NCI-H446 (cell line): ENCODE data around the gene KCNQ1.

Experiments
- DNase-seq, 2 experiments: peaks; one replicate each; lab custom pipeline; 2025; lab: John Stamatoyannopoulos, UW

KCNQ1 gene

GRCh38 chr11:2577991-2578928 lies 133.5 kb downstream of the KCNQ1 start:
- DNase-seq = no peak

DNA sequence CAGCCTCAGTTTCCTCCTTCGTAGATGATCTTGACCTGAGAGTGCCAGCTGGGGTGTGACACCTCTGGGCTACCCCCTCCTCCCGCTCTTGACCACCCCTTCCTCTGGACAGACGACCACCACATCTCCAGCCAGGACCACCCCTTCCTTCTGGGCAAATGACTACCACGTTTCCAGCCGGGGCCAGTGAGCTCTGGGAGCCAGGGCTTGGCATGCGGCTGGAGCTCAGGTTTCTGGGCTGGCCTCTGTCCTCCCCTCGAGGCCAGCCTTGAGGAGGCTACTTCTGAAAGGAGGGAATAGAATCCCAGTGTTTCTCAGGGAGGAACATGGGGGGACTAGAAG lies 134.1 kb downstream of the KCNQ1 start:
- no peak for DNase-seq

- DNase-seq = no peak
Measured at GRCh38 chr11:2579315-2580060, 134.7 kb downstream of the KCNQ1 start.

DNA sequence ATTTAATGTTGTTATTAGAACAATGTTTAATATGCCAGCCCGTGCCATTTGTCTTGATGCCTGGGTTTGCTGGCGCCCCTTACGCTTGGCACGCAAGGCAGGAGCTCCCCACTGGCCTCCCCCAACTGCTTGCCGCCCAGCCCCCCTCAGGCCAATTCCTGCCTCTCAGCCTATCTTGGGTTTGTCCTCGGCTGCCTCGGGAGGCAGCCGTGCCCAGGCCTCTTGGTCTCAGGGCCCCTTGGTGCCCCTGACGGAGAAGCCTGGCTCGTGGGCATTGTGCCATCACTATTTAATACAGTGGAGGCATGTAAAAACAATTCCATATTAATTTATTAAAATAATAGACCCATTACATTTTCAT lies 135.2 kb downstream of the KCNQ1 start:
- DNase-seq = no peak

DNA sequence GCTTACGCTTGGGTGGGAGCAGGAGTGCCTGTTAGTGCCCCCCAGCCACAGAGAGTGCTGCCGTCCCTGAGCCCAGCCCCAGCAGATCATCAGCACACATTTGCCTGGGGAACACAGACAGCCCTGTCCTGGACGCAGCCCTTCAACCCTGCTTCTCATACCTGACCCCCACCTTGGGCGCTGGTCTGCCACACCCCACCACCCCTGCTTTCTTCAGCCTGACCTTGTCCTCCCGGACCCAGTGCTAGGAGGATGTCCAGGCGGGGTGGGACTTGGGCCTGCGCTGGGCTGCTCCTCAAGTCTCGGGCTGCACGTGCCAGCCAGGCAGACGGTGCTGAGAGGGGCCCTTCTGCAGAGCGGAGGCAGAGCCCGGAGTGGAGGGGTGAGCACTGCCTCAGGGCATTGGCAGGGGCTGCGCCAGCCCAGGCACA lies 135.8 kb downstream of the KCNQ1 start:
- no peak for DNase-seq

- no peak for DNase-seq
Measured at GRCh38 chr11:2581151-2581930, 136.5 kb downstream of the KCNQ1 start.

DNA sequence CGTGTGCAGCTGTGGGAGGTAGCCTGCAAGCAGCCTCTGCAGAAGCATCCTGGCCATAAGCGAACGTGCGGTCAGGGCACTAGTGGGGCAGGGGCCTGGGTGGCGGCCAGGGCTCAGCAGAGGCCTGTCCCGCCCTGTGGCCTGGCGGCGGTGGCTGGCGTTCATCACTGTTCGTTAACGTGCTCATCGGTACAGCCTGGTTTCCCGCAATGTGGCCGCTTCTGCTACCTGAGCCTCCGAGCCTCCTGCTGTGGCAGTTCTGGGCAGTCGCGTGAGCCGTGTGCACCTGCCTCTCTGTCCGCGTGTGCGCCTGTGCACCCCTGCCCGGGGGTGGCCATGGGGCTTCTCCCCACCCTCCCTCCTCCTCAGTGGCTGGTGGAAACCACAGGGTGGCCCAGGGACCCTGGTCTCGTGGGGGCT lies 137.1 kb downstream of the KCNQ1 start:
- DNase-seq = no peak

DNA sequence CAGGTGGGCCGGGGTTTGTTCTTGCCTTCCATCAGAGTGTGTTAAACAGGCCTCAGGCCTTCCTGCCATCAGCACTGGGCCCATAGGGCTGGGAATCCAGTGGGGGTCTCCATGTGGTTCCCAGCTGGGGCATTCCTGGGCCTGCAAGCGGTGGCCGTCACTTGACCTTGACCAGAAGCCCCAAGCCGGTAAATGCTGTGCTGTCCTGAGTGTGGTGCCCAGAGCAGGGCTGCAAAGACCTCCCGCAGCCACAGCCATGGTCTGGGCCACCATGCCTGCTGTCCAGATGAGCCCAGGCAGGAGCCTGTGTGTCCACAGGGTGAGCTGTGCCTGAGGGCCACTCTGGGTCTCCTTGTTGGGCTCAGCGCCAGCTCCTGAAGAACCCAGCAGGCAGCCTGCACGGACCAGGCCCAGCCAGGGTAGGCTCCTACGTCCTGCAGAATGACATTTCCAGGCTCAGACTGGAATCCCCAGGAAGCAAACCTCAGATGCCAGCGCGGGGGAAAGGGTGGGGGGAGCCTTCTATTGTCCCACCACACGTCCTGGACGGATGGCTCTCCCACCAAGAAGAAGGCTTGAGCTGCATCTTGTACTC lies 137.6 kb downstream of the KCNQ1 start:
- DNase-seq = no peak

DNA sequence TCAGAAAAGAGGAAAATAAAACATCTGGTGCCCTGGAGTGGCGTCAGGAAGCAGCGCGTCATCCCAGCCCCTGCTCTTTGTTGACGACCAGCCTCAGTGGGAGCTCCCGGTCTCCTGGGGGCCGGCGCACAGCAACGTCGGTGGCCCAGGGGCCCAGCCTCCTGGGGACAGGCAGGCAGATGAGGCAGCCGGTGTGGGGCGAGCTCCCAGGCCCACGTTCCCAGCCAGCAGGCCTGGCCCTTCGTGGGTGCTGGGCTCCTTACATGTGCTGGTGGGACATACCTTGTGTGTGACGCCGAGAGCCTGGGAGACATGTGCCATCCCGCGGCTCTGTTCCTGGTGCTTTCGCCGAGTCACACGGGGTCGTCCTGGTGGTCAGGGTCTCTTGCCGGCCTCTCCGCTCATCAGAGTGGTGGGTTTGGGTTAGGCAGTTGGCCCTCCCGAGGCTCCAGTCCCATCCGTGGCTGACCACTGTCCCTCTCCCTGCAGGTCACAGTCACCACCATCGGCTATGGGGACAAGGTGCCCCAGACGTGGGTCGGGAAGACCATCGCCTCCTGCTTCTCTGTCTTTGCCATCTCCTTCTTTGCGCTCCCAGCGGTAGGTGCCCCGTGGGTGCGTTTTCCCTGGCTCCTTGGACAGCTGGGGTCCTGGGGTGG lies 138.3 kb downstream of the KCNQ1 start:
- DNase-seq = no peak

GRCh38 chr11:2583605-2583958 lies 138.8 kb downstream of the KCNQ1 start:
- no peak for DNase-seq

DNA sequence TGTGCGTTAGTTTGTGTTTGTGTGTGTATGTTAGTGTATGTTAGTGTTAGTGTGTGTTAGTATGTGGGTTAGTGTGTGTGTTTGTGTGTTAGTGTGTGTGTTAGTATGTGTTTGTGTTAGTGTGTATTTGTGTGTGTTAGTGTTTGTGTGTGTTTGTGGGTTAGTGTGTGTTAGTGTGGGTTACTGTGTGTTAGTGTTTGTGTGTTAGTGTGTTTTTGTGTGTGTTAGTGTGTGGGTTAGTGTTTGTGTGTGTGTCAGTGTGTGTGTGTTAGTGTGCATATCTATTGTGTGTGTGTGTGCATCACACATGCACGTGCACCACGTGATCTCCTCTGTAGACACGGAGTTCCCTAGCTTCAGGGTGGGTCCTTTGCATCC lies 139.6 kb downstream of the KCNQ1 start:
- DNase-seq = no peak

DNA sequence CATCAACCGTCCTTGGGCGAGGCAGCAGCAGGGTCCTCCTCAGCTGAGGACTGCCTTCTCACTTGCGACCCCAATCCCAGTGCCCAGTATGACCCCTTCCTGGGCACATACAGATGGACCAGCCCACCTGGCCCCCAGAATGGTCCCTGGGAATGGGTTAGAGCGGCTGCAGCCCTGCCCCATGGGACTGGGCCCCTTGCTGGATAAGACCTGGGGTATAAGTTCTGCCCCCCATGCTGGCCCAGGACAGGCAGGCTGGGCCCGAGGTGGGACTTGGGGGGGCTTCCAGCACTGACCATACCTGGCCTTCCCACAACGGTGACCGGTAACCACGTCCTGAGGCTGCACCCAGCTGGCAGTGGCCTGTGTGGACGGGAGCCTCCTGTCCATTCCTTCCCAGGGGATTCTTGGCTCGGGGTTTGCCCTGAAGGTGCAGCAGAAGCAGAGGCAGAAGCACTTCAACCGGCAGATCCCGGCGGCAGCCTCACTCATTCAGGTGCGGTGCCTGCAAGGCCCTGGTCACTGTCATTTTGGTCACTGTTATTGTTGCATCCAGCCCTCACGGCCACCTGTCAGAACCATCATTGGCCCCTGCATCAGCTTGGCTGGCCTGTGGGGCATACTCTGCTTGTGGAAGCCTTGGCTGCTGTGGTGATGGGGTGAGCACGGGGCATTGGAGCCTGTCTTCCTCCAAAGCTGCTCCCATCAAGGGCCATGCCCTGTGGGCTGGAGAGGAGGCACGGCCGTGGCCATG lies 140.2 kb downstream of the KCNQ1 start:
- DNase-seq = no peak

GRCh38 chr11:2585566-2586086 lies 140.8 kb downstream of the KCNQ1 start:
- no peak for DNase-seq

- DNase-seq = no peak
Measured at GRCh38 chr11:2586087-2586792, 141.4 kb downstream of the KCNQ1 start.

- DNase-seq = no peak
Measured at GRCh38 chr11:2586793-2587131, 142.0 kb downstream of the KCNQ1 start.

- DNase-seq = no peak
Measured at GRCh38 chr11:2587132-2587930, 142.5 kb downstream of the KCNQ1 start.

DNA sequence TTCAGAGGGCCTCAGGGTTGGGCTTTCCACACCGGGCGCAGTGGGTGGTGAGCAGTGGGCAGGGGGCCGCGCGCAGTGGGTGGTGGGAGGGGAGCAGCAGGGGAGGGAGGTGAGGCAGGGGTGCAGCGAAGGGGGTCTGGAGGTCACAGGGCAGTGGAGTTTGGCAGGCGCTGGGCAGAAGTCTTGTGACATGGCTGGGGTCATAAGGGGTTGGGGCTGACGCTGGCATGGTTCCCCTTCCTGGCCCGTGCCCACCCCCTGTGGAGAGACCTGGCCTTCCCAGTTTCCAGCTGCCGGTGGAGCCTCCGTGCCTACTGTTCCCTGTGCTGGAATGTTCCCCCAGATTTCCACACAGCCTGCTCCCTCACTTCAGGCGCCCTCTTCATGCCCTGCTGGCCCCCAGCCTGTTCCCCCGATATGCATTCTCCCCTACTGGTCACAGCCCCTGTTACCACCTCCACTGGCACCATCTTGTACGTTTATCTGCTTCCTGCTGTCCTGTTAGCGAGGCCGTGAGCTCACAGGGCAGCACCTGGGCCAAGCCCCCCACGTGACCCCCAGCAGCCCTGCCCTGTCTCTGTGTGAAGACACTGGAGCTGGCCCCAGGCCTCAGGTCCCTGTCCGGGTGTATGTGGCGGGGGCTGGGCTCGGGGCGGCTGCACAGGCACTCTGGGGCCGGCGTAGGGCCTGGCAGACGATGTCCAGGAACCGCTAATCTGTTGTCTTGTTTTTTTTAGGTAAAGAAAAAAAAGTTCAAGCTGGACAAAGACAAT lies 143.4 kb downstream of the KCNQ1 start:
- DNase-seq = no peak

DNA sequence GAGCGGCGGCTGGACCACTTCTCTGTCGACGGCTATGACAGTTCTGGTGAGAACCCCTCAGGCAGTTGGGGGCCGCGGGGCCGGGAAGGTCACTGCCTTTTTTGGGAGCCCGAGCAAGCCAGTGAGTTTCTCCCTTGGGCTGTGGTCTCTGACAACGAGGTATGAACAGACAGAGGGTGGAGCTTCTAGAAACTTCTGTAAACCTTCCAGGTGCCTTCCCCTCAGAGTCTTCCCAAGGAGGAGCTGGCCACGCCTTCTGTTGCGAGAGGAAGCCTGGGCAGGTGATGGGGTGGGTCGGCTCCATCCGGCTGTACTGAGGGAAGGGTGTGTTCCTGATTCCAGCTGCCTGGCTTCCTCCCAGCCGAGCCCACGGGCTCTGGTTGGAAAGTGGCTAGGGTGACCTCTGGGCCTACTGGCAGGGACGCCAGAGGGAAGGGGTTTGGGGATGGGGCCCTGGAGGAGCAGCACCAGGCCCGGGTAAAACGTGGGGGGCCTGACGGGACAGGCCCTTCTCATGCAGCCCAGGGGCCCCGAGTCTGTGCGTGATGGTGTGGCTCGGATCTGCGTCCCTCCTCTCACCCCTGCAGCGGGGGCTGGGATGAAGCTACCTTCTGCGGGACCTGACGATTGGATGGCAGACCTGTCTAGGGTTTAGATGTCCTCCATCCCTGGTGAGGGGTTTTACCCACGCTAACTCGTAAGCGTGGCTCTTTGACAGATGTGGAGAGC lies 144.2 kb downstream of the KCNQ1 start:
- no peak for DNase-seq
